Islet precursor cell (in vitro differentiated cells): ENCODE data around the gene C10orf71.

Experiments
- DNase-seq: peaks from one replicate; pipeline ENCODE4 v3.0.0-alpha.2; 2018

C10orf71 gene

DNA sequence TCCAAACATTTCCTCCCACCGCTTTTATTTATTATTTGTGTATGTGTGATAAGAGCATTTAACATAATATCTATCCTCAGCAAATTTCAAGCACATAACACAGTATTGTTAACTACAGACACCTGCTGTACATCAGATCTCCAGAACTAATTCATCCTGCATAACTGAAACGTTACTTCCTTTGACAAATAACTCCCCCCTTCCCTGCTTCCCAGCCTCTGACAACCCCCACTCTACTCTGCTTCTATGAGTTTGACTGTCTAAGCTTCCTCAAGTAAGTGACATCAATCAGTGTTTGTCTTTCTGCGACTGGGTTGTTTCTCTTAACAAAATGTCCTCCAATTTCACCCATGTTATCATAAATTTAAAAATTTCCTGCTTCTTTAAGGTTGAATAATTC is 22.1 kb downstream of the C10orf71 start:
- no peak for DNase-seq

DNA sequence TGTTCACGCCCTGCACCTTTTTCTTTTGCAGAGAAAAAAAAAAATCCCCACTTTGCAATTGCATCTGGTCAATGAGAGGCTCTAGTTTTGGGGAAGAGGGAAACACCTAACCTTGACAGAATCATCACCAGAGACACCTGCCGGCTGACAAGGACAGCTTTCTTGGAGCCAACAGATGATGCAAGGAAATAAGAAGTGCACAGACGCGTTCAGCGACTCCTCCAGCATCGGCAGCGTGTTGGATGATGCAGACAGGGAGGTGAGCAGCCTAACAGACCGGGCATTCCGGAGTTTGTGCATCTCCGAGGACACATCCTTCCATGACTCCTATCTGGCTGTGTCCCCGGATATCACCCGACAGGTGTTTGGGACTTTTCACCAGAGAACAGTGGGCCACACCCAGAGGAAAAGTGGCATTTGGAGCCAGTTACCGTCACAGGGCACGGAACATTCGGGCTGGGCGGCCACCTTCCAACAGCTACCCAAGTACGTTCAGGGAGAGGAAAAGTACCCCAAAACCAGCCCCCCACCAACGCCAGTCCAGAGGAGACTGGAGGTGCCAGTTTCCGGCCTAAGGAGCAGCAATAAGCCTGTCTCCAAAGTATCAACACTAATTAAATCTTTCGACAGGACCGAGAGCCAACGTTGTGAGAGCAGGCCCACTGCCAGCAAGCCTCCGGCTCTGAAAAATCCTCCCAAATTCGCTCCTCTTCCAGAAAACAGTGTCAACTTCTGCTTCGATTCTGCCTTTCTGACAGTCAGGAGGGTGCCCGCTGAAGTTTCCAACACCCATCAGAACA is 23.6 kb downstream of the C10orf71 start:
- peak; percentile 45 for DNase-seq

DNA sequence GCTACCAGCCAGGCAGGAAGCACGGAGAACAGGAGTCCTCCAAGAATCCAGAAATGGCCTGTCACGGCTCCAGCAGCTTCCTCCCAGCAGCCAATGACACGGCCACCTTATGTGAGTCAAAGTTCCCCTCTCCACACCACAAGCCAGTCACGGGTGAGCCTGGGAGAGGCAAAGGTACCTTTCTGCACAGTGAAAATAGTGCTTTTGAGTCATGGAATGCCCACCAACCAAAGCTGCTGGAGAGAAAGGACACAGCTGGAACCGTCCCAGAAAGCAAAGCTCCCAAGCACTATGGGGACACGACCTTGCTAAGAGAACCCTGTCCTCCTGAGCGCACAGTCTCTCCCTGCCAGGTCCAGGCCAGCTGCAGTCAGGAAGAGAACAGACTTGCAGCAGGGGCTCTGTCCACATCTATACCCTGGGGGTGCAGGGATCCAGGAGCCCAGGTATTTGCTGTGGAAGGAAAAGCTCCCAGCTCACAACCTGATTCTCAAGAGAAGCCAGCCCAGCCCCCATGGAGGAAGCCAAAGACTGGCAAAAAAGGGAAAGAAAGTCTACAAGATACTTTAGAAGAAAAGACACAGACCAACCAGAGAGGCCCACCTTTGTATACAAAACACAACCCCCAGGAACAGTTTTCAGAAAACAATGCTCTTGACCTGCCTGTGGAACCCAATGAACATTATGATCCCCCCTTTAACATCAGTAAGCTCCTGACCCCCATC is 24.4 kb downstream of the C10orf71 start:
- peak; percentile 53 for DNase-seq

DNA sequence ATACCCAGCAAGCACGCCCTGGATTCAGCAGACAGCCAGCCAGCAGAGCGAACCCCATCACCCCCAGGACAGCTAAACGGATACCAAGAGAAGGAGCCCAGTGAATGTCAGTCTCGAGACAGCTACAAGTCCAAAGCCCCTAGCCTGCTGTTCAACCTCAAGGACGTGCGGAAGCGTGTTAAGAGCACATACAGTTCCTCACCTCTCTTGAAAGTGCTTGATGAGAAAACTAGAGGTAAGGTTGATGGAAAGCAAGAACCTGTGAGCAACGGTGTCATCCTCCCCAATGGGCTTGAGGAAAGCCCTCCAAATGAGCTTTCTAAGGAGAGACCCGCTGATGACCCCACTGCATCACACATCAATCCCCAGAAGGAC is 24.9 kb downstream of the C10orf71 start:
- DNase-seq = no peak

DNA sequence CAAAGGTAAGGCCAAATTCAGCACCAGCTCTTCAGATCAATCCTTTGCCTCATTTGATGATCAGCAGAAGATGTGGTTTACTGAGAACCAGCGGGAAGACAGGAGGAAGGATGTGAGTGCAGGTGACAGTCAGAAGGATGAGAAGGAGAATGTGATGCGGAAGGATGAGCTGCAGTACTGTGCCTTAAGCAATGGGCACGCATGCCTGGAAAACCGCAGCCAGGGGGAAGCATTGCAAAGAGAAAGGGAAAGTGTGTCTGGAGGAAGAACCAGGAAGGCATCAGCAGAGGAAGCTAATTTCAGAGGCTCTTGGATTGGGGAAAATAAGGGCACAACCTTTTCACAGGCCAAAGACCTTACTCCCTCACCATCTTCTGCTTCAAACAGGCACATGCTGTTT is 25.7 kb downstream of the C10orf71 start:
- DNase-seq = peak; percentile 64

DNA sequence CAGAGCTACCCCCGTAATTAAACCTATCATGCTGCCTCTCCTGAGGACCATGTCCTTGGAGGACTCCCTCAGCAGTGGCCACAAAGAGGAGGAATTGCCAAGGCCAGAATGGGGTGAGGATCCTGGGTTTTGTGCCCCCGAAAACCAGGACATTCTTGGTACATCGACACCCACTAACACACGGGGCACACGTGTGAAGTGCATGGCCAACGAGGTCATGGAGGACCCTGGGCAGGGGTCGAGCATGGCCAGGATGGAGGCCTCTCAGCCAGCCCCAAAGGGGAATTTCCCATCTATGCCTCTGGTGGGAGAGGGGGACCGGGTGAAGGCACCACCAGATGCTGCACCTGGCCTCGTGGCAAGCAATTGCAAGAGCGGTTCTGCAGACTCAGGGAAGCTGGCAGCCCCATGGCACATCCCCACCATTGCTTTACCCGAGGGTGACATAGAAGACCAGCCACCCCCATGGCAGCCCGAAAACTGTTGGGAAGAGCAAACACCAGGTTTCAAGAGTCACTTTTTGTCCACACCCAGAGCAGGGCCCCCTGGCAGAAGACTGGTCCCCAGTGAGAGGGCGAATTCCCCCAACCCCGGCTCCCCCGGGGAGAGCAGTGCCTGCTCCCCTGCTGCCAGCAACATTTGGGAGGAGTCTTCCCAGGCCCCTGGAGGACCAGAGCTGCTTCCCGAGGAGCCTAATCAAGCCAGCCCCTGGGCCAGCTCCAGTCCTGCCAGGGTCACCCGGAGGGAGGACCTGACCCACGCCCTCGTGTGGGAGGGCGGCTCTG is 26.4 kb downstream of the C10orf71 start:
- peak; percentile 26 for DNase-seq

DNA sequence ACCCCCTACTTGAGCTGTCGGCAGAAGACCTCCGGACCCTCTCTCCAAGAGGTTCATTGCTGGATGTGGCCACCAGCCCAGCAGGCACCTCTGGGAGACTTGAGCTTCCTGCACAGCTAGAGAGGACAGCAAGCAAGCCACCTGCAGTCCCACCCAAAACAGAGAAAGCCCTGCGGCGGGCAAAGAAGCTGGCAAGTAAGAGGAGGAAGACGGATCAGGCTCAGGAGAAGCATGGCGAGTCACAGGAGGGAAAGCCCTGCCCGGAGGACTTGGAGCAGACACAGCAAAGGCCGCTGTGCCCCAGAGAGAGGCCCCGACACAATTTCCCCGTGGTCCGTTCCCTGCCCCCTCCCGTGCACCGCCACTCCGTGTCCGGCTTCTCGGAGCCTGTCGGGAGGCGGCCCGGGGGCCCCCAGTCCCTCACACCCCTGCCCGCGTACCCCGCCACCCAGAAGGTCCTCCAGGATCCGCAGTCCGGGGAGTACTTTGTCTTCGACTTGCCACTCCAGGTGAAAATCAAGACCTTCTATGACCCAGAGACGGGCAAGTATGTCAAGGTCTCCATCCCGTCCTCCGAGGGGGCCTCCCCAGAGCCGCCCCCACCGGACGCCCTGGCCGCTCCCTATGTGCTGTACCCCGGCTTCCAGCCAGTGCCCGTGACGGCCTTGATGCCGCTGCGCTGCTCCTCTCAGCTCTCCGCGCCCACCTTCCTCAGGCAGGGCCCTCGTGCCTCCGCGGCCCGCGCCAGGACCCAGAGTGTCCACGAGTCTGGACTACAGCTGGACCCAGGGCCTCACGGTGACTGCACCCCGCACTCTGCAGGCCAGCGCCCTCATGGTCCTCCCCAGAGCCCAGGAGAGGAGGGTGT is 27.2 kb downstream of the C10orf71 start:
- DNase-seq = peak; percentile 41

DNA sequence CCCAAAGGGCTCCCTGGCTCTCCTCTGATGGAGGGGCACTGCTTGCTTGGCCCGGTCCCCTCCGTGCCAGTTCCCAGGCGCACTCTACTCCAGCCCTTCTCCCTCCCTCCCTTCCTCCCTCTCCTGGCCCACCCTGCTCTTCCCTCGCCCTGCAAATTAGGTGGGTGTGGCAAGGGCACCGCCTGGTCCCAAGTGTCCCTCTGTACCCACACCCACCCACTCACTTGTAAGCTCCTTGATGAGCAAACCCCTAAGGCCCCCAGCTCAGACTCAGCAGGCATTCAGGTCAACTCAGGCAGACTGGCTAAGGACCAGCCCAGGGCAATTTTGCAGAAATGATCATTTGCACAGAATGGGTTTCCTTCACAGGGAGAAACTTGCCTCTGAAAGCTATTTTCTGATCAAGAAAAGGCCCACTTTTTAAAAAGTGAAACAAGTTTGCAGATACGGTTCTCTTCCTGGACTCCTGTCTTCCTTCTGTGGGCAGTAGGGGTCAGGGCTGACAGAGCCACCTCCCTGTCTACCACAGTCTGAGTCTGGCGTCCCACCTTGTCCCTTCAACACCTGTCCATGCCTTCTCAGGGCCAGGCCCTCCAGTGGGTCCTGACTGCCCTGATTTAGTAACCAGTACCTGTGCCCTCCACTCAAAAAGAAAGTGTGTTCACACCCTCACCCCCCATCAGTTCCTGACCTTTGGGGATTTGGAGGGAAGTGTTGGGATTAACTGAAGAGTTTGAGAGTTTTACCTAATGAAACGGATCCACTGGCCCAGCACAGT is 28.3 kb downstream of the C10orf71 start:
- peak; percentile 35 for DNase-seq

DNA sequence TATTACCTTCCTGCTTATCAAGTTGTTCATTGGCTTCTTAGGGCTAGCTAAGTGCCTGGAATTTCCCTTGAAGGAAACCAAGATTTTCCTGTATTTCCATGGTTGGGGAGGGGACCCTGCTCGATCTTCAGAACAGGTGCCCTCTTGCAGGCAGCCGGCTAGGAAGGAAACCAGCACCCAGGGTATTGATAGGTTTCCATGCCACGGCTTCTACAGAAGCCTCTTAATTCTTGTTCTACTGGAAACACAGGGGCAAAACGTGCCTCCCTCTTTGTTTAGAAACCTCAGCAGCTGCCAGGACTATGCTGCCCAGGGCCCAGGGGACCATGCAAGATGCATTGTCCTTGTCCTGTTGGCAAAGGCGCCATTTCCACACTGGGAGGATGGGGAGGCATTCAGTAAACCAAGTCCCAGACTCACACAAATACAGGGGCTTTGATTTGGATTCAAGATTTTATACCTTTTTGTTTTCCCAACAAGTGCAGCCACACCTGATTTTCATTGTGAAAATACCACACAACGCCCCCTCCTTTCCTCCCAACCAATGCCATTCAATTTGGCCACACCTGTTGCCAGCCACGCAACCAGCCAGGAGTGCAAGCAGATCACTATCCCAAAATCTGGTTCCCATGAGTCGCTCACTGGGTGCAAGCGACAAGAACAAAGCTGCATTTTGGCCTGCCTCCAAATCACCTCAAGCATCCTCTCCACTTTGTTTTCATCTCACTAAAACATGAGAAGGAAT is 29.6 kb downstream of the C10orf71 start:
- no peak for DNase-seq

DNA sequence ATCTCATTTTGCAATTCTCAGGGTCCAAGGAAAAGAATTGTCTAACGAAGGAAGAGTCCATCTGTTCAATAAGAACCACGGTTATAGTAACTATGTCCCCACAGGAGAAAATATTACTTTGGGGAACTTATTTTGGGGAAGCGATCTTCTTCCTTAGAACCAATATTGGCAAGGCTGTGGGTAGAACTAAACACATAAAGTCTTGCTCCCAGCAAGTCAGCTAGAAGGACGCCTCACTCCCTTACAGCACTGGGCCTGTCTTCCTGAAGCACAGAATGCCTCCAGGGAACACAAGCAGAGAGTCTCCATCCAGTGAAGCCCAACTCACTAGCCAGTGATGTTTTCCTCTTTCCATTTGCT is 30.2 kb downstream of the C10orf71 start:
- no peak for DNase-seq

DNA sequence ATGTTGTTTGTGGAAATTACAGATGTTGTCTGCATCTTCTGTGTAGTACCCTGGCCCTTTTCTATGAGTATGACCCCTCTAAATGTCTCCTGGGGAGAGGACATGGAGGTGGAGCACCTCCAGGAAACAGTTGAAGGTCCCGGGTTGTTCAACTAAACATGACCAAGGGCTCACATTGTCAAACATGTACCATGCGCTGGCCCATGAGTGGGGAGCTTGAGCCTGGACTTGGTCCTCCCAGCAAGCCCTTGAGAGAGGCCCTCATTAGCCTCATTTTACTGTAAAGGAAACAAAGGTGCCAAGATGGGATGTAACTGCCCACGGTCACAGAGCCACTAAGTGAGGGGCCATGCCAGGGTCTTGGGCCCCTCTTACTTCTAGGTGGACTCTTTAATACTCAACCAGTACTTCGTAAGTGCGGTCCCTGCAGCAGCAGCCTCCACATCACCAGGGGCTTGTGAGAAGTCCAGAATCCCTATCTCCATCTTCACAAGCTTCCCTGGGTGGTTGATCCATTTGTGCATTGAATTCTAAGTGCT is 31.2 kb downstream of the C10orf71 start:
- DNase-seq = no peak

DNA sequence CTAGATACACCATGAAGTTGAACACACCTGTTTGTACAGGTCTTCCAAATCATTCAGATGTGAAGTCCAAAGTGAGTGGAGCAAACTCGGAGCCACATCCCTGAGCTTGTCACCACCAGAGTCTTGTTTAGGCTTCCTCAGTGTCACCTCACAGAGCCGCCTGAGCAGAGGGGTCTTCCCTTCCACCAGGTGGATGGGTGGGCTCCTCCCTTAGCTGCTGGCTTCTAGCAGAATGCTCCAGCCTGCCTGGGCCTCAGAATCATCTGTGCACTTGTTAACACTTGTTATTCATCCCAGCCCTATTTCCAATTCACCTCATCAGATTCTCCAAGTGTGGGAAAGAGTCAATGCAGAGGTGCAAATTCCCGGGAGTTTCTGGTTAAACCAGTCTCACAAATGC is 32.5 kb downstream of the C10orf71 start:
- no peak for DNase-seq

DNA sequence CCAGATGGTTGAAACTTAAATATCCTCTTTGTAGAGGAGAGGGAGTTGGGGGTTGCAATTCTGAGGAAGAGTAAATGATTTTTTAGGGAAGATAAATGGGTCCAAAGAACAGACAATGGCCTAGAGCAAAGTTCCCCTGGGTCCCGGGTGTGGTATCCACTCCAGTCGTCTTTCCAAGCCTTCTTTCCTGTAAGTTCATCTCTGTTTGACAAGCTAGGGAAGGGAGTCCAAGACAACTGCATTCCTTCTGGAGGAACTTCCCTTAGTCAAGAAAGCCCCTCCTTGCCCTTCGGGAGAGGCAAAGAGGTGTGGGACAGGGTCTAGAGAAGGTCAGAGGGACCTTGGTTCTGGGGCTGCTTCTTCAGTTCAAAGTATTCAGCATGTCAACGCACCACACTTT is 33.4 kb downstream of the C10orf71 start:
- DNase-seq = no peak

DNA sequence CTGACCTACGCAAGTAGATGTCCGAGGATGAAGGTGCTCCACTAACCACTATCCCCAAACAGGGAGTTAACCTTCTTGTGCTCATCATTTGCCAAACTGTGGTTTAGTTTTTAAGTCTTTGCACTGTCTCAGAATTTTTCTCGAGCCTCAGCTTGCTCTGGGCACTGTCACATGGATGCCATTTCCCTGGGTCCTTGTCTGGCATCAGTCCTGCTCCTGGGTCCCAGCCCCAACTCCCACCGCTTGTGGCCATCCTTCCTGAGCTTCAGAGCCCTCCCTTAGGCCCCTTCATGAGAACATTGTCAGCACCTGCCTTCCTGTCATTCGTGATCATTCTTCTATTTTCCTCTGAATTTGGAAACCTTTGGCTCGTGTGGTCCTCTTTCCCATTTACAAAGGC is 33.8 kb downstream of the C10orf71 start:
- DNase-seq = no peak

DNA sequence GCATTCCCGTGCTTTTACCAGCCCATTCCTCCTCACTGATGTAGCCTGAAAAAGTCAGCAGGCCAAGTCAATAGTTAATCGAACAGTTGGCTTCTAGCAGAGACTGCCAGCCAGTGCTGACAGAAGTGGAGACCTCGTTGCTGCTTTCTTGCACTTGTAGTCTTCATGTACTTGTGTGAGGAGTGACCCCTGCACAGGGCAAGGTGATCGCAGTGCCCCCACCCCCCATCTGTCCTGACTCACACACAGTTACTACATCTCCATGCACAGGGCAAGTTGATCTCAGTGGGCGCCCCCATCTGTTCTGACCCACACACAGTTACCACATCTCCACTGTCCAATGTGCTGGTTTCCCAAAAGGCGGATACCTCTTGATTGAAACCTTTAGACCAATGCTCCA is 34.2 kb downstream of the C10orf71 start:
- DNase-seq = no peak

DNA sequence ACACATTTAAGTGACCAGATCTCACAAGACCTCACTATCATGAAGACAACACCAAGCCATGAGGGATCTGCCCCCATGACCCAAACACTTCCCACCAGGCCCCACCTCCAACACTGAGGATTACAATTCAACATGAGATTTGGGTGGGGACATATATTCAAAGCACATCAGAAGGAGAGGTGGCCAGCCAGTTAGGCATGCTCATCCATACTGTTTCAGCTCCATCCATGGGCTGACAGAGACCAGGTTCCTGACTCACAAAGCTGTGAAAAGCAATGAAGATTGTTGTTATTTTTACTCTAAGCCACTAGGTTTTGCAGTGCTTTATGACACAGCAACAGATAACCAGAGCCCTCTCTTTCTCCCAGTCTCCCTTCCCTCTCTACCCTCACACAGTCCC is 36.0 kb downstream of the C10orf71 start:
- DNase-seq = no peak

DNA sequence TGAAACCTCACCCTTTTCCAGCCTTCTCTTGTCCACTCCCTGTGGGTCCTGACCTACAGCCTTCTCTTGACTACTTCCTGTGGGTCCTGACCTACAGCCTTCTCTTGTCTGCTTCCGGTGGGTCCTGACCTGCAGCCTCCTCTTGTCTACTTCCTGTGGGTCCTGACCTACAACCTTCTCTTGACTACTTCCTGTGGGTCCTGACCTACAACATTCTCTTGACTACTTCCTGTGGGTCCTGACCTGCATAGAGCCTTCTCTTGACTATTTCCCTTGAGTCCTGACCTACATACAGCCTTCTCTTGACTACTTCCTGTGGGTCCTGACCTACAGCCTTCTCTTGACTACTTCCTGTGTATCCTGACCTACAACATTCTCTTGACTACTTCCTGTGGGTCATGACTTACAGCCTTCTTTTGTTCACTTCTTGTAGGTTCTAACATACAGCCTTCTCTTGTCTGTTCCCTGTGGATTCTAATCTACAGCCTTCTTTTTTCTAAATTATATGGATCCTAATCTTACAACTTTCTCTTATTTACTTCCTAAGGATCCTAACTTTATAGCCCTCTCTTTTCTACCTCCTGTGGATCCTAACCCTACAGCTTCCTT is 36.5 kb downstream of the C10orf71 start:
- no peak for DNase-seq

DNA sequence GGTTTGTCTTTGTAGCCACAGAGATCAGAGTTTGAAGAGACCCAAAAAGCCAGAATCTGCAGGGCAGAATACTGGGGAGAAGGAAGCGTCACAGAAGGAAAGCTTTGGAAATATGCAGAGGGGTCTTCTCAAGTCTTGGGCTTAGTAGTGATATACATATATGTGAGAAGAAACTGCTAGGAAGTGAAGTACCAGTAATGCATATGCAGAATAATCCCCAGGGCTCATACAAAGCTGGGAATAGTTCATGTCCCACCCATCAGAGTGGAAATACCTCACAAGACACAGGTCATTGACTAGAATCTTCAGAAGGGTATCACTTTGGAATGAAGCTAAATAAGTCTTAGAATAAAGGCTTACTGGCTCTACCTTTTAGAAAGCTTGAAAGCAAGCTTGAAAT is 39.6 kb downstream of the C10orf71 start:
- no peak for DNase-seq

DNA sequence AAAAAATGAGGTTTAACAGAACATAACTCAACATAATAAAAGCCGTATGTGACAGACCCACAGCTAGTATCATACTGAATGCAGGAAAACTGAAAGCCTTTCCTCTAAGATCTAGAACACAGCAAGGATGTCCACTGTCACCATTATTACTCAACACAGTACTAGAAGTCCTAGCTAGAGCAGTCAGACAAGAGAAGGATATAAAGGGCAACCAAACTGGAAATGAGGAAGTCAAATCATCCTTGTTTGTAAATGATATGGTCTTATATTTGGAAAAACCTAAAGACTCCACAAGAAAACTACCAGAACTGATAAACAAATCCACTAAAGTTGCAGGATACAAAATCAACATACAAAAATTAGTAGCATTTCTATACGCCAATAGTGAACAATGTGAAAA is 45.9 kb downstream of the C10orf71 start:
- DNase-seq = no peak

DNA sequence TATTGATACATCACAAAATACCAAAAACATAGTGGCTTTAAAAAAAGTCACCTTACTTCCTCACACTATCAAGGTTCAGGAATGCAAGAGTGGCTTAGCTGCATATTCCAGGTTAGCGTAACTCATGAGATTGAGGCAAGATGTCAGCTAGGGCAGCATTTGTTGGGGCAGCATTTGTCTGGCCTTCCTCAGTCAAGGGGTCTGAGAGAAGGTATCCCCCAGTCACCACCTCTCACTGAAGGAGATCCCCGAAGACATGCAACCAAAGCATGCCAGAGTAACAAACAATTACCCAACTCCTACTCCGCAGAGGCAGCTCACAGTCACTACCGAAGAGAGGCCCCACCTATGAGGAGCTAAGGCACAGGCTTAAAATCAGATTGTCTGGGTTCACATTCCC is 48.4 kb downstream of the C10orf71 start:
- no peak for DNase-seq

DNA sequence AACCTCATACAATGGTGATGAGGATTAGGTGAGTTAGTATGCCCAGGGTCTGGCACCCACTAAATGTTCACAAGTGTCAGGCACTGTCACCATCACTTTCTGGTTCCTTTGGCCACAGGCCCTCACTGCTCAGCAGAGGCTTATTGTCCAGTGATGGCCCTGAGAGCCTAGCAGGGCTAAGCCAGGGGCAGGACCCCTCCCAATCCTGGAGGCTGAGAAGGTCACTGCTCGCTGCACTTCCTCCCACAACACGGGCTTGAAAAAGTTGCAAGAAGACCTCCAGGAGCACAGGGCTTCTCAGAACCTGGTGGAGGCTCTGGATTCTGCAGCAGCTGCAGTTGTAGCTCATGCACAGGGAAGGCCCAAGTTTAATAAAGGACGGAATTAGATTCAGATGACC is 48.9 kb downstream of the C10orf71 start:
- peak; percentile 23 for DNase-seq
